GM18867 (cell line): ENCODE results near the gene P2RY12.
"Not testable (repeated sequence)": the region's sequence is repeated elsewhere in the genome, so short reads cannot be mapped to it uniquely, and the experiment has no call there.

Experiments used
- ATAC-seq: cut with Tn5 transposase; IDR thresholded peaks from one replicate; pipeline ENCODE4 v1.9.1; 2021; ENCODE audit warnings: mild to moderate bottlenecking, moderate library complexity; ENCODE audit not compliant: unreplicated experiment

The P2RY12 gene

GRCh38 chr3:151393941-151394340, 9.4 kb upstream of the P2RY12 start:
- ATAC-seq = no peak

GRCh38 chr3:151393146-151393830, 8.7 kb upstream of the P2RY12 start:
- ATAC-seq = no peak

- not testable (repeated sequence) for ATAC-seq
Observed at GRCh38 chr3:151392191-151392590, 7.6 kb upstream of the P2RY12 start.

- ATAC-seq = no peak
Observed at GRCh38 chr3:151391720-151392119, 7.2 kb upstream of the P2RY12 start.

GRCh38 chr3:151387842-151388241, 3.3 kb upstream of the P2RY12 start:
- no peak for ATAC-seq

GRCh38 chr3:151387432-151387831, 2.9 kb upstream of the P2RY12 start:
- no peak for ATAC-seq

GRCh38 chr3:151386056-151386455, 1.5 kb upstream of the P2RY12 start:
- ATAC-seq = no peak

- peak; percentile 60 for ATAC-seq
Observed at GRCh38 chr3:151383956-151384355, 597 bp downstream of the P2RY12 start.

- ATAC-seq = no peak
Observed at GRCh38 chr3:151383111-151383510, 1.4 kb downstream of the P2RY12 start.

GRCh38 chr3:151382671-151383070, 1.9 kb downstream of the P2RY12 start:
- peak; percentile 32 for ATAC-seq

GRCh38 chr3:151379083-151379734, 5.3 kb downstream of the P2RY12 start:
- no peak for ATAC-seq

- ATAC-seq = peak; percentile 76
Observed at GRCh38 chr3:151377768-151378385, 6.7 kb downstream of the P2RY12 start.

GRCh38 chr3:151372063-151372820, 12.3 kb downstream of the P2RY12 start:
- ATAC-seq = no peak

- no peak for ATAC-seq
Observed at GRCh38 chr3:151371526-151371925, 13.0 kb downstream of the P2RY12 start.

GRCh38 chr3:151367448-151367847, 17.1 kb downstream of the P2RY12 start:
- no peak for ATAC-seq

- ATAC-seq = no peak
Observed at GRCh38 chr3:151366993-151367392, 17.6 kb downstream of the P2RY12 start.

- no peak for ATAC-seq
Observed at GRCh38 chr3:151362751-151363174, 21.8 kb downstream of the P2RY12 start.

- no peak for ATAC-seq
Observed at GRCh38 chr3:151357463-151357850, 27.1 kb downstream of the P2RY12 start.

GRCh38 chr3:151356794-151357462, 27.6 kb downstream of the P2RY12 start:
- no peak for ATAC-seq

- ATAC-seq = peak; percentile 35
Observed at GRCh38 chr3:151351648-151352047, 32.9 kb downstream of the P2RY12 start.

- ATAC-seq = peak; percentile 94
Observed at GRCh38 chr3:151351219-151351618, 33.3 kb downstream of the P2RY12 start.
